ENCODE data around the gene LSS.

The LSS gene

GRCh38 chr21:46218906-46219590, 9.5 kb downstream of the LSS start:
- DNase-seq: no peak

- no peak for DNase-seq
Measured at GRCh38 chr21:46217511-46218196, 10.9 kb downstream of the LSS start.

GRCh38 chr21:46216132-46216747, 12.3 kb downstream of the LSS start:
- no peak for DNase-seq

GRCh38 chr21:46215436-46216131, 13.0 kb downstream of the LSS start:
- no peak for DNase-seq

GRCh38 chr21:46214478-46215340, 13.9 kb downstream of the LSS start:
- no peak for DNase-seq

GRCh38 chr21:46213620-46214286, 14.8 kb downstream of the LSS start:
- DNase-seq: no peak

- DNase-seq: no peak
Measured at GRCh38 chr21:46212721-46213484, 15.7 kb downstream of the LSS start.

- DNase-seq: no peak
Measured at GRCh38 chr21:46211786-46212720, 16.5 kb downstream of the LSS start.

- DNase-seq: no peak
Measured at GRCh38 chr21:46211376-46211775, 17.2 kb downstream of the LSS start.

- DNase-seq: no peak
Measured at GRCh38 chr21:46210378-46211136, 18.0 kb downstream of the LSS start.

GRCh38 chr21:46208761-46209721, 19.5 kb downstream of the LSS start:
- DNase-seq: no peak

- no peak for DNase-seq
Measured at GRCh38 chr21:46207920-46208591, 20.5 kb downstream of the LSS start.

- DNase-seq: no peak
Measured at GRCh38 chr21:46207006-46207919, 21.3 kb downstream of the LSS start.

- no peak for DNase-seq
Measured at GRCh38 chr21:46206163-46207005, 22.2 kb downstream of the LSS start.

GRCh38 chr21:46205766-46206162, 22.8 kb downstream of the LSS start:
- DNase-seq: no peak

All from stimulated activated CD4-positive, alpha-beta T cell treated with anti-CD3 and anti-CD28 coated beads, Interleukin-15, amount 100 ng/mL, for 24 hours (primary cell).